CD4-positive, alpha-beta memory T cell (primary cell): ENCODE results near the gene GGPS1. TPM values are rescaled to one million over a fixed set of nuclear protein-coding genes. Genes with fewer than 3 reads are reported as not detected.

ENCODE experiments used
- CTCF ChIA-PET: fragments of 350-600 bp; sonication (Branson Sonifier 250); formaldehyde crosslinking; loops from one replicate; lab custom pipeline; 2021; ENCODE audit warnings: inconsistent platforms; ENCODE audit not compliant: partially characterized antibody; lab: Charles Lee
- POLR2A ChIA-PET: fragments of 350-600 bp; sonication (Branson Sonifier 250); formaldehyde crosslinking; loops from one replicate; lab custom pipeline; 2021; ENCODE audit not compliant: partially characterized antibody; lab: Charles Lee
- DNase-seq, 5 donors: peaks; one replicate each; pipeline versions ENCODE4 v3.0.0 to v3.0.0-alpha.2; 2020 to 2022; ENCODE audit warnings: mixed read lengths in 1 of 5
- H3K27ac ChIP-seq: one replicate; pipeline ENCODE4 v1.7.0; 2013; ENCODE audit warnings: low read depth, low read length
- H3K27me3 ChIP-seq: 2 replicates; pipeline ENCODE4 v1.7.0; 2013; ENCODE audit warnings: mild to moderate bottlenecking, low read length, moderate library complexity; ENCODE audit not compliant: insufficient read depth
- H3K36me3 ChIP-seq: 2 replicates; pipeline ENCODE4 v1.7.0; 2013; ENCODE audit warnings: mild to moderate bottlenecking, low read length, moderate library complexity; ENCODE audit not compliant: insufficient read depth
- H3K4me1 ChIP-seq: 2 replicates; pipeline ENCODE4 v1.7.0; 2013; ENCODE audit warnings: mild to moderate bottlenecking, low read length, moderate library complexity; ENCODE audit not compliant: insufficient read depth
- H3K4me3 ChIP-seq, 2 donors: one replicate each; pipeline ENCODE4 v1.7.0; 2013; ENCODE audit warnings: low read length in 2 of 2, mild to moderate bottlenecking in 1 of 2
- H3K9me3 ChIP-seq, 2 donors: one replicate each; pipeline ENCODE4 v1.7.0; 2013; ENCODE audit warnings: low read length in 2 of 2, control low read depth in 1 of 2; ENCODE audit not compliant: control insufficient read depth in 1 of 2
- H3K27ac Mint-ChIP-seq, 7 donors: one replicate each; pipeline ENCODE4 v1.8.0; 2020 to 2021; ENCODE audit warnings: mixed read lengths in 7 of 7, mild to moderate bottlenecking in 6 of 7, inconsistent platforms in 3 of 7, moderate library complexity in 3 of 7
- H3K27me3 Mint-ChIP-seq, 2 donors: one replicate each; pipeline ENCODE4 v1.8.0; 2020 to 2021; ENCODE audit warnings: mixed read lengths in 2 of 2
- H3K36me3 Mint-ChIP-seq, 2 donors: one replicate each; pipeline ENCODE4 v1.8.0; 2020 to 2021; ENCODE audit warnings: mixed read lengths in 2 of 2, inconsistent platforms in 1 of 2, mild to moderate bottlenecking in 1 of 2
- H3K4me1 Mint-ChIP-seq, 4 donors: one replicate each; pipeline ENCODE4 v1.8.0; 2020 to 2021; ENCODE audit warnings: mixed read lengths in 4 of 4, mild to moderate bottlenecking in 1 of 4
- H3K4me3 Mint-ChIP-seq, 8 donors: one replicate each; pipeline ENCODE4 v1.8.0; 2020 to 2021; ENCODE audit warnings: mixed read lengths in 8 of 8, mild to moderate bottlenecking in 7 of 8, moderate library complexity in 6 of 8, inconsistent platforms in 3 of 8
- H3K9me3 Mint-ChIP-seq, 8 donors: one replicate each; pipeline ENCODE4 v1.8.0; 2020 to 2021; ENCODE audit warnings: mixed read lengths in 8 of 8, mild to moderate bottlenecking in 5 of 8, inconsistent platforms in 3 of 8, moderate library complexity in 1 of 8
- intact Hi-C: fragments of 100-400 bp; cut with micrococcal nuclease; formaldehyde crosslinking; loops from one replicate; pipeline ENCODE4 v1.15.1; 2023
- polyA plus RNA-seq, 2 donors: library from polyadenylated mRNA; unstranded; fragments of 300-500 nt; fragmentation: Illumina TruSeq; gene quantifications; one replicate each; pipeline ENCODE4 v1.2.3, GENCODE V29; 2021
- total RNA-seq, 2 experiments: library from RNA; stranded (reverse); gene quantifications; one replicate each; pipeline ENCODE4 v1.2.3, GENCODE V29; 2021

GGPS1 gene
- total and polyA plus RNA-seq, 4 experiments from 2014 or later = 50.3 to 79.5 (median 65.2) TPM

DNA sequence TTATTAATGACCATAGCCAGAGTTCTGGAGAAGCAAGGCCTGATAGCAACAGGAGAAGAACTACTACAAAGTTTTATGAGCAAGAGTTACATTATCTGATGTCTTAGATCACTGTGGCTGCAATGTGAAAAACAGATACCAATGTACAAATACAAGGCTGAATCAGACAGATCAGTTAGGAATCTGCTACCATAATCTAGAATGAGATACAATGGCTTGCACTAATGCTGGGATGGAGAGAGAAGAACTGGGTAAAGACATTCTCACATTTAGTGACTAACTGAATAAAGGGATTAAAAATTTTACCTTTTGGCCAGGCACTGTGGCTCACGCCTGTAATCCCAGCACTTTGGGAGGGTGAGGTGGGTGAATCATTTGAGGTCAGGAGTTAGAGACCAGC, 41.7 kb upstream of the GGPS1 start:
- H3K27me3 ChIP-seq = no peaks in the 10 kb centered on the region
- DNase-seq = no peak
- intact Hi-C loops = loop anchor here (2.0 kb wide), 1 partner anchor 14 kb away; no protein-coding TSS in a partner anchor
- ChIA-PET POLR2A (no interaction called here), CTCF (interaction anchor here (0.6 to 1.0 kb wide), 2 partner anchors 105 to 129 kb away, joined by 4 read pairs; no protein-coding TSS in a partner anchor)
- H3K4me1 ChIP-seq = peaks cover 87% of the 10 kb centered on the region
- H3K4me3 ChIP-seq = no peak overlapping the region
- Mint-ChIP-seq H3K27ac (peak overlapping the region in 4 of 7 donors; percentile 8 to 88 (median 34)), H3K4me3 (peak overlapping the region in 6 of 8 donors; percentile 11 to 57 (median 34)), H3K9me3 (no peaks in the 10 kb centered on the region), H3K36me3 (peaks cover 0 to 15% of the 10 kb centered on the region in 2 donors), H3K27me3 (no peaks in the 10 kb centered on the region), H3K4me1 (peaks cover 49 to 86% (median 68%) of the 10 kb centered on the region in 4 donors)
- no peaks in the 10 kb centered on the region for H3K9me3 ChIP-seq
- no peaks in the 10 kb centered on the region for H3K36me3 ChIP-seq
- H3K27ac ChIP-seq = no peak overlapping the region

DNA sequence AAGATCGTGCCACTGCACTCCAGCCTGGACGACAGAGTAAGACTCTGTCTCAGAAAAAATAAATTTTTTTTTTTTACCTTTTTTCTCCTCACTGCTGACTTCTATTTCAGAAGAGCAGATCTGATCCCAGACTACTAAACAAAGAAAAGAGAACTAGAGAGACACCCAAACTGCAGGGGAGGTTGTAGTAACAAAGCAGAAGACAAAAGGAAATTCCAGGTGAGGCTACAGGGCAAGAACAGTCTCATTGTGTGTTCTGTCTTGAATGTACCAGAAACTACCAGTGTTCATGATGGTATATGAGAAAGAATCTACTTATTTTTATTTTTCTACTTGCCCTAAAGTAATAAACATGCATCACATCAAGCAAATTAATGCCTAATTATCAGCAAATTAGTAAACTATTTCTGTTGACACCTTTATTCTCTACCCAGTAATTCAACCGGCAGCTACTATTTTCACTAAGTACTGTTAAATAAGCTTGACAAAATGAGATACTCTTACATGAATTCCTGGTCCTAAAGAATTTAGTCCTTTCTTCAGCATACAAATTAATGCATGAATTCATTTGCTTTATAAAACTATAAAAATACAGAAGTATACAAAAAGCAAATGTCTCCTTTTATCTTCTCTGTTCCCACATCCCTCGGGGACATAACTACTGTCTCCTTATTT, 41.0 kb upstream of the GGPS1 start:
- Mint-ChIP-seq H3K9me3 (no peaks in the 10 kb centered on the region), H3K36me3 (peaks cover 0 to 14% of the 10 kb centered on the region in 2 donors), H3K4me3 (peak overlapping the region in 4 of 8 donors; percentile 29 to 55 (median 36)), H3K27me3 (no peaks in the 10 kb centered on the region), H3K4me1 (peaks cover 48 to 86% (median 64%) of the 10 kb centered on the region in 4 donors), H3K27ac (peak overlapping the region in 5 of 7 donors; percentile 14 to 60 (median 49))
- Histone ChIP-seq H3K36me3 (no peaks in the 10 kb centered on the region), H3K9me3 (no peaks in the 10 kb centered on the region), H3K4me3 (no peak overlapping the region), H3K27ac (no peak overlapping the region), H3K4me1 (peaks cover 88% of the 10 kb centered on the region), H3K27me3 (no peaks in the 10 kb centered on the region)
- CTCF ChIA-PET = no interaction called here
- intact Hi-C loops = loop anchor here (2.0 kb wide), 1 partner anchor 15 kb away; no protein-coding TSS in a partner anchor
- DNase-seq = no peak
- POLR2A ChIA-PET = interaction anchor here (0.6 kb wide), 1 partner anchor 41 kb away, joined by 3 read pairs; the partner anchor contains the start of genes ARID4B and GGPS1

DNA sequence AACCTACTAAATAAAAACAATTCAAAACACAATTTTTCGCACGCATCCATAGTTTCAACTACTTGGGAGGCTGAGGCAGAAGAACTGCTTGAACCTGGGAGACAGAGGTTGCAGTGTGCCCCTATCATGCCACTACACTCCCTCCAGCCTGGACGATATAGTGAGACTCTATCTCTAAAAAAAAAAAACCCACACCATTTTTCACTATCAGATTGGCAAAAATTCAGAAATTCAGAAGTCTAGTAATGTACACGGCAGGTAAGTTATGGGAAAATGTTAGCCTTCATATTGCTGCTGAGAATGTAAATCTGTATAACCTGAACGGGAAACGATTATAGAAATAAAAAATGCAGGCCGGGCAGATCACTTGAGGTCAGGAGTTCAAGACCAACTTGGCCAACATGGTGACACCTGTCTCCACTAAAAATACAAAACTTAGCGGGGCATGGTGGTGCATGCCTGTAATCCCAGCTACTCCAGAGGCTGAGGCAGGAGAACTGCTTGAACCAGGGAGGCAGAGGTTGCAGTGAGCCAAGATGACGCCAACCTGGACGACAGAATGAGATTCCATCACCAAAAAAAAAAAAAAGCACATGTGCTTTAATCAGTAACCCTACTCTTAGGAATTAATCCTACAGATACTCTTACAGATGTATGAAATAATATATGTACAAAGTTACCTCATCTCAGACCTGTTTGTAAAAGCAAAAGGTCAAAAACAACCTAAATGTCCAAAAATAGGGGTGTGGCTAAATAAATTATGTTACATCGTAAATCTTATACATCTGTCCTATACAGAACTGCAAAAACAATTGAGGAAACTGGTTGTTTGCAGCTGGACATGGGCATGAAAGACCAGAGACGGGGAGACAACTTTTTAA, 38.3 kb upstream of the GGPS1 start:
- Histone ChIP-seq H3K27ac (no peak overlapping the region), H3K27me3 (no peaks in the 10 kb centered on the region), H3K9me3 (no peaks in the 10 kb centered on the region), H3K4me3 (no peak overlapping the region), H3K4me1 (peaks cover 91% of the 10 kb centered on the region), H3K36me3 (no peaks in the 10 kb centered on the region)
- ChIA-PET POLR2A (no interaction called here), CTCF (interaction anchor here (1.1 kb wide), 1 partner anchor 125 kb away, joined by 3 read pairs; no protein-coding TSS in a partner anchor)
- no peak for DNase-seq
- no peaks in the 10 kb centered on the region for H3K27me3 Mint-ChIP-seq
- peaks cover 54 to 83% (median 64%) of the 10 kb centered on the region in 4 donors for H3K4me1 Mint-ChIP-seq
- H3K27ac Mint-ChIP-seq = peak overlapping the region in 5 of 7 donors; percentile 41 to 72 (median 66)
- H3K36me3 Mint-ChIP-seq = peaks cover 0 to 12% of the 10 kb centered on the region in 2 donors
- no peaks in the 10 kb centered on the region for H3K9me3 Mint-ChIP-seq
- intact Hi-C loops = no loop called here
- peak overlapping the region in 5 of 8 donors; percentile 29 to 63 (median 47) for H3K4me3 Mint-ChIP-seq

DNA sequence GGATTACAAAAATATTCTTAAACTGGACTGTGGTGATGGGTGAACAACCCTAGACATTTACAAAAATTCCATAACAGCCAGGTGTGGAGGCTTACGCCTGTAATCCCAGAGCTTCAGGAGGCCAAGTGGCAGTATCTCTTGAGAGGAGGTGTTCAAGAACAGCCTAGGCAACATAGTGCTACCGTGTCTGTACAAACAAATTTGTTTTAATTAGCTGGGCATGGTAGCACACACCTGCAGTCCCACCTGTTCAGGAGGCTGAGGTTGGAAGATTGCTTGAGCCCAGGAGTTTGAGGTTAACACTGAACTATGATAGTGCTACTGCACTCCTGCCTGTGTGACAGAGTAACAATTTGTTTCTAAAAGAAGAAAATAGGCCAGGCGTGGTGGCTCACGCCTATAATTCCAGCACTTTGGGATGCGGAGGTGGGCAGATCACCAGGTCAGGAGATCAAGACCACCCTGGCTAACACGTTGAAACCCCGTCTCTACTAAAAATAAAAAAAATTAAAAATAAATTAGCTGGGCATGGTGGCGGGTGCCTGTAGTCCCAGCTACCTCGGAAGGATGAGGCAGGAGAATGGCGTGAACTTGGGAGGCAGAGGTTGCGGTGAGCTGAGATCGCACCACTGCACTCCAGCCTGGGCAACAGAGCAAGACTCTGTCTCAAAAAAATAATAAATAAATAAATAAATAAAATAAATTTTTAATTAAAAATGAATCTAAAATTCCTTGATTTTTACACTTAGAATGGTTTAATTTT, 37.4 kb upstream of the GGPS1 start:
- intact Hi-C loops = no loop called here
- H3K36me3 ChIP-seq = no peaks in the 10 kb centered on the region
- H3K36me3 Mint-ChIP-seq = peaks cover 0 to 14% of the 10 kb centered on the region in 2 donors
- peak overlapping the region in 3 of 8 donors; percentile 12 to 45 (median 17) for H3K4me3 Mint-ChIP-seq
- H3K9me3 ChIP-seq = no peaks in the 10 kb centered on the region
- peaks cover 91% of the 10 kb centered on the region for H3K4me1 ChIP-seq
- no peak overlapping the region for H3K4me3 ChIP-seq
- peaks cover 0 to 4% (median 3%) of the 10 kb centered on the region in 8 donors for H3K9me3 Mint-ChIP-seq
- no peaks in the 10 kb centered on the region for H3K27me3 ChIP-seq
- DNase-seq = no peak
- no peak overlapping the region for H3K27ac ChIP-seq
- ChIA-PET CTCF (interaction anchor here (1.1 kb wide), 1 partner anchor 124 kb away, joined by 3 read pairs; no protein-coding TSS in a partner anchor), POLR2A (no interaction called here)
- no peaks in the 10 kb centered on the region for H3K27me3 Mint-ChIP-seq
- H3K27ac Mint-ChIP-seq = peak overlapping the region in 3 of 7 donors; percentile 37 to 72 (median 64)
- H3K4me1 Mint-ChIP-seq = peaks cover 50 to 79% (median 60%) of the 10 kb centered on the region in 4 donors

DNA sequence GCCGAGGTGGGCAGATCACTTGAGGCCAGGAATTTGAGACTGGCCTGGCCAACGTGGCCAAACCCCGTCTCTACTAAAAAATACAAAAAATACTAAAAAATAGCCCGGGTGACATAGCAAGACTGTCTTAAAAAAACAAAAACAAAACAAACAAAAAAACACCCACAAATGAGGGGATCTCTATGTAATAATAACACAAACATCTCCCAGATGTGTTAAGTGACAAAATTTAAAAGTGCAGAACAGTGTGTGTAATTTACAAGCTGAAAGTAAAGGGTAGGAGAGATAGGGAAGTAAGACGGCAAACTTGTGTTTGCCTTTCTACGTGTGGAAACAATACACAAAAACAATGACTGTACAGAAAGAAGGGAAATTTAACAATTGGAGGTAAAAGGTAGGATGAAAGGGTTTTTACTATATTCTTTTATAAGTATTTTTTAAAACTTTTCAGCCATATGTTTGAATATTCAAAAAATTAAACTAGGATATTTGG, 36.7 kb upstream of the GGPS1 start:
- peak overlapping the region in 5 of 7 donors; percentile 1 to 60 (median 26) for H3K27ac Mint-ChIP-seq
- no peak for DNase-seq
- peaks cover 44 to 73% (median 55%) of the 10 kb centered on the region in 4 donors for H3K4me1 Mint-ChIP-seq
- peaks cover 0 to 6% (median 4%) of the 10 kb centered on the region in 8 donors for H3K9me3 Mint-ChIP-seq
- H3K4me3 ChIP-seq = no peak overlapping the region
- peaks cover 86% of the 10 kb centered on the region for H3K4me1 ChIP-seq
- H3K27ac ChIP-seq = no peak overlapping the region
- H3K27me3 Mint-ChIP-seq = no peaks in the 10 kb centered on the region
- H3K27me3 ChIP-seq = no peaks in the 10 kb centered on the region
- H3K4me3 Mint-ChIP-seq = peak overlapping the region in 6 of 8 donors; percentile 4 to 46 (median 15)
- ChIA-PET CTCF (interaction anchor here (1.1 kb wide), 1 partner anchor 124 kb away, joined by 3 read pairs; no protein-coding TSS in a partner anchor), POLR2A (interaction anchor here (1.4 kb wide), 1 partner anchor 76 kb away, joined by 6 read pairs; the partner anchor contains the start of gene TBCE)
- H3K36me3 ChIP-seq = no peaks in the 10 kb centered on the region
- intact Hi-C loops = loop anchor here (2.0 kb wide), 1 partner anchor 33 kb away; no protein-coding TSS in a partner anchor
- no peaks in the 10 kb centered on the region for H3K9me3 ChIP-seq
- H3K36me3 Mint-ChIP-seq = peaks cover 0 to 12% of the 10 kb centered on the region in 2 donors

DNA sequence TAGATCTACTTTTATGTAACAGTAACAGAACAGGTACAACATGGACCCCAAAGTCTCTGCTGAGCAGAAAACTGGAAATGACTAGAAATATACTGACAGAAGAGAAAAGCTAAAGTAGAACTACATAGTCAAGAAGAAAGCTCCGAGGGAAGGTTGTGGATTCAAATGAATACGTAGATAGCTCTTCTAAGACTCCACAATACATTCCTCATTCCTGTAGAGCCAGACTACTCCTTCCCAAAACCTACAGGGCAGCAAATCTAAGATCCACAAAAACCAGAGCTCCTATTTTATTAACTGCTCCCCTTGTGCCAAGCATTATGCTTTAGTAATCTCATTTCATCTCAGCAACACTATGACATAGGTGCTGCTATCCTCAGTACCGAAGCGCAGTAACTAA, 35.6 kb upstream of the GGPS1 start:
- Histone ChIP-seq H3K27ac (no peak overlapping the region), H3K36me3 (no peaks in the 10 kb centered on the region), H3K4me1 (peaks cover 85% of the 10 kb centered on the region), H3K4me3 (no peak overlapping the region), H3K9me3 (no peaks in the 10 kb centered on the region), H3K27me3 (no peaks in the 10 kb centered on the region)
- Mint-ChIP-seq H3K9me3 (peaks cover 0 to 14% (median 4%) of the 10 kb centered on the region in 8 donors), H3K27me3 (no peaks in the 10 kb centered on the region), H3K4me1 (peaks cover 42 to 72% (median 56%) of the 10 kb centered on the region in 4 donors), H3K36me3 (peaks cover 0 to 11% of the 10 kb centered on the region in 2 donors), H3K4me3 (peak overlapping the region in 6 of 8 donors; percentile 11 to 51 (median 32)), H3K27ac (peak overlapping the region in 6 of 7 donors; percentile 32 to 86 (median 76))
- DNase-seq = no peak
- CTCF ChIA-PET = interaction anchor here (0.9 kb wide), 1 partner anchor 20 kb away, joined by 3 read pairs; no protein-coding TSS in a partner anchor
- POLR2A ChIA-PET = interaction anchor here (1.4 to 1.7 kb wide), 2 partner anchors 10 to 75 kb away, joined by 5 to 6 read pairs; partner anchors contain the start of gene TBCE
- intact Hi-C loops = loop anchor here (2.0 kb wide), 1 partner anchor 34 kb away; no protein-coding TSS in a partner anchor
